Endothelial cell (in vitro differentiated cells): Measurements from ENCODE around the gene CCL1. TPM values are rescaled to one million over a fixed set of nuclear protein-coding genes. Genes with fewer than 3 reads are reported as not detected.

ENCODE experiments used
- DNase-seq: peaks from one replicate; pipeline ENCODE4 v3.0.0; 2021; ENCODE audit warnings: low spot score
- H3K27ac Mint-ChIP-seq: one replicate; pipeline ENCODE4 v1.8.0; 2021; ENCODE audit warnings: mixed read lengths, inconsistent platforms; ENCODE audit not compliant: unreplicated experiment
- H3K27me3 Mint-ChIP-seq: one replicate; pipeline ENCODE4 v1.8.0; 2021; ENCODE audit warnings: mild to moderate bottlenecking, moderate library complexity, mixed read lengths, inconsistent platforms; ENCODE audit not compliant: unreplicated experiment
- H3K36me3 Mint-ChIP-seq: one replicate; pipeline ENCODE4 v1.8.0; 2021; ENCODE audit warnings: mild to moderate bottlenecking, low read depth, mixed read lengths, inconsistent platforms; ENCODE audit not compliant: unreplicated experiment
- H3K4me1 Mint-ChIP-seq: one replicate; pipeline ENCODE4 v1.8.0; 2021; ENCODE audit warnings: mild to moderate bottlenecking, mixed read lengths, inconsistent platforms; ENCODE audit not compliant: unreplicated experiment
- H3K4me3 Mint-ChIP-seq: one replicate; pipeline ENCODE4 v1.8.0; 2021; ENCODE audit warnings: mild to moderate bottlenecking, mixed read lengths, inconsistent platforms; ENCODE audit not compliant: unreplicated experiment
- H3K9me3 Mint-ChIP-seq: one replicate; pipeline ENCODE4 v1.8.0; 2021; ENCODE audit warnings: mixed read lengths, inconsistent platforms; ENCODE audit not compliant: unreplicated experiment
- CTCF ChIP-seq: fragments of 200-600 bp; sonication (generic); IDR thresholded peaks from one replicate; pipeline ENCODE4 v1.5.0; 2021; ENCODE audit warnings: antibody characterized with exemption; ENCODE audit not compliant: unreplicated experiment
- total RNA-seq: library from RNA; stranded (reverse); fragmentation: NEBNext Ultra II Directional; extraction: Animal tissue kit (Norgen Biotek cat#: 25700); gene quantifications from one replicate; pipeline ENCODE4 v1.2.1, GENCODE V29; 2021; ENCODE audit not compliant: unreplicated experiment

CCL1 gene
- total RNA-seq, 1 donor from 2014 or later = not detected

GRCh38 chr17:34384822-34385605, 22.0 kb upstream of the CCL1 start:
- H3K27ac Mint-ChIP-seq = no peak overlapping the region
- H3K4me3 Mint-ChIP-seq = no peak overlapping the region
- peaks cover 20% of the 10 kb centered on the region for H3K4me1 Mint-ChIP-seq
- H3K9me3 Mint-ChIP-seq = no peaks in the 10 kb centered on the region
- no peak for DNase-seq
- no peak for TF ChIP-seq CTCF
- peaks cover 2% of the 10 kb centered on the region for H3K27me3 Mint-ChIP-seq
- no peaks in the 10 kb centered on the region for H3K36me3 Mint-ChIP-seq

- no peaks in the 10 kb centered on the region for H3K36me3 Mint-ChIP-seq
- H3K9me3 Mint-ChIP-seq = no peaks in the 10 kb centered on the region
- peaks cover 2% of the 10 kb centered on the region for H3K27me3 Mint-ChIP-seq
- peaks cover 20% of the 10 kb centered on the region for H3K4me1 Mint-ChIP-seq
- no peak for DNase-seq
- no peak overlapping the region for H3K27ac Mint-ChIP-seq
- TF ChIP-seq CTCF = no peak
- no peak overlapping the region for H3K4me3 Mint-ChIP-seq
Measured at GRCh38 chr17:34384271-34384670, 21.2 kb upstream of the CCL1 start.

- Mint-ChIP-seq H3K4me1 (peaks cover 20% of the 10 kb centered on the region), H3K4me3 (no peak overlapping the region), H3K27ac (no peak overlapping the region), H3K27me3 (peaks cover 2% of the 10 kb centered on the region), H3K36me3 (no peaks in the 10 kb centered on the region), H3K9me3 (no peaks in the 10 kb centered on the region)
- DNase-seq = no peak
- TF ChIP-seq CTCF = no peak
Measured at GRCh38 chr17:34383216-34383615, 20.2 kb upstream of the CCL1 start.

DNA sequence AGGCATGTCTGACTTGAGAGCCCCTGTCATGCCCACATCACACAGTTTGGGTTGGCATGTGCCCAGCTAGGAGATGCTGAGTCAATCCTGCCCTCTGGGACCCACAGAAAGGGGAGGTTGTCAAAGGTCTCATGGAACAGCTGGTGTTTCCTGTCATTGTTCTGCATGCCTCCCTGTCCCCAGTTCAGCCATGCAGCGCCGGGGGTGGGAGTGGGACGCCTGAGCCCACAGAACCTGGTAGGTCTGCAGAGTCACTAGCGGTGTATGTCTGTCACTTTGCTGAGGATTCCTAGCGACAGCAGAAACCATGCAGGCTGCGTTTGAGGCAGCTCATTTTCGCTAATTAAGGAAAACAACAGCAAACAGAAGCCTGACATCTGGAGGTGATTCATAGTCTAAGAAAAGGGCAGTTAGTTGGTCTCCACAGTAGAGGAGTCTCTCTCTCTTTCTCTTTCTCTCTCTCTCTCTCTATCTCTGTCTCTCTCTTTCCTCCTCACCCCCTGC, 19.6 kb upstream of the CCL1 start:
- Mint-ChIP-seq H3K9me3 (no peaks in the 10 kb centered on the region), H3K27me3 (peaks cover 2% of the 10 kb centered on the region), H3K27ac (no peak overlapping the region), H3K4me1 (peaks cover 20% of the 10 kb centered on the region), H3K36me3 (no peaks in the 10 kb centered on the region), H3K4me3 (no peak overlapping the region)
- DNase-seq = peak; percentile 26
- TF ChIP-seq CTCF = no peak

DNA sequence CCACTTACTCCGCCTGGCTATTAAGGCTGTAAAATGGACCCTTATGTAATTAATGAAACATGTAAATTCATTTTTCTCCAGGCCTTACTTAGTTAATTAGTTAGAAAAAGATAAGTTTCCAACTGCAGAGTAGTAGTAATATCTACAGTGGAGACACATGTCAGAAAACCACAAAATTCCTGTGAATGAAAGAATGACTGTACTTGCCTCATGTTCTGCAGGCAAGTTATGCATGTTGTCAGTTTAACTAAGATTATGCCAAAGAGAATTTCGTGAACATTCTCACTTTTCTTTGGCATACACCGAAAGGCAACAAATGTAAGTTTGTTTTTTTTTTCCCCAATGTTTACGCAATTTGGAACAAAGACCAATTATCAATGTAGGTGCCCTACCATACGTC, 16.8 kb upstream of the CCL1 start:
- Mint-ChIP-seq H3K9me3 (no peaks in the 10 kb centered on the region), H3K27ac (no peak overlapping the region), H3K4me1 (peaks cover 9% of the 10 kb centered on the region), H3K4me3 (no peak overlapping the region), H3K27me3 (no peaks in the 10 kb centered on the region), H3K36me3 (no peaks in the 10 kb centered on the region)
- DNase-seq = no peak
- TF ChIP-seq CTCF = no peak
